ENCODE measurements around the gene KIF26B.
"Not testable (repeated sequence)": the region's sequence is repeated elsewhere in the genome, so short reads cannot be mapped to it uniquely, and the experiment has no call there.

The KIF26B gene

DNA sequence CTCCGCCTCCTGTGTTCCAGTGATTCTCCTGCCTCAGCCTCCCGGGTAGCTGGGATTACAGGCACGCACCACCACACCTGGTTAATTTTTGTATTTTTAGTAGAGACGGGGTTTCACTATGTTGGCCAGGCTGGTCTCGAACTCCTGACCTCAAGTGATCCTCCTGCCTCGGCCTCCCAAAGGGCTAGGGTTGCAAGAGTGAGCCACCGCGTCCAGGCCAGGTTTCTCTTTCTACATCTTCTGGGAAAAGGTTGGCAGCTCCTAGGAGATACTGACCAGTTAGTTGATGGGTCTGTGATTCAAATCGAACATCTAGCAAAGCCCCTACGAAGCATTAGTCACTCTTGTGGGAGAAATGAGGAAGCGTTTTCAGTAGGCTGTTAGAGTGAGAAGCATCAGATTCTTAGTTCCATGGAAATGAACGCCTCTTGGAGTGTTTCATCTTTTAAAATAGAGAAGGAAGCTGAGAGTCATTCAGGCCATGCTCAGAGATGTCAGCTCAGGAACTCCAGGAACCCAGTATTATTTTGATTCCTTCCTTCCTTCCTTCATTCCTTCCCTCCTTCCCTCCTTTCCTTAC lies 204.4 kb downstream of the KIF26B start:
- not testable (repeated sequence) for DNase-seq

DNA sequence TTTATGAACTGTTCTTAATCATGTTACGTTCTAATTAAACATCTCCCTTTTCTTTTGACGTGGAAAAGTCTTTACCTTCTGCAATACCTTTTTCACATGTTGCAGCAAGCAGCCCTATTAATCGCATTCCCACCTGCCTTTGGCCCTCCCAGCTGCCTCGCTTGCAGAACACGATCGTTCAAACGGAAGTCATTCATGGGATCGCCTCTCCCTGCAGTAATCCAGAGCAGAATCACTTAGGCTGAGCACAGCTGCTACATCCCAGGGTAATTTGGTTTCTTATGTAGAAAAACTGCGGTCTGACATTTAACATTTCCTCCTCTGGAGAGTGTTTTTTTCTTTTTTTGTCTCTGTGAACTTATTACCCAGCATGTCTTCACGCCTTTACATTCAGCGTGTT lies 206.3 kb downstream of the KIF26B start:
- no peak for DNase-seq

DNA sequence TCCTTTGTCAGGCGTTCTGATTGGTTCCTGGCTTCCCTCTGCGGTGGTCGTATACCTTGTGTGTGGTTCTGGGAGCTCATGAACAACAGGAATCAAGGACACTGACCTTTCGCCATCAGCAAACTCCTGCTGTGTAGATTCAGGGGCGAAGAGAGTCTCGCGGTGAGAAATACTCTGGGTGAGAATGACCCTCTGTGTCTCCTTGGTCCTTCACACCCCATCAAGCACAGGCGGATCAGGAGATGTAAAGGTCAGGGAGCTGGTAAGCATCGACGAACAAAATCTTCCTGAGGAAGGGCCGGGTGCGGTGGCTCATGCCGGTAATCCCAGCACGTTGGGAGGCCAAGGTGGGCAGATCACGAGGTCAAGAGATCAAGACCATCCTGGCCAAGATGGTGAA lies 207.2 kb downstream of the KIF26B start:
- DNase-seq = no peak

DNA sequence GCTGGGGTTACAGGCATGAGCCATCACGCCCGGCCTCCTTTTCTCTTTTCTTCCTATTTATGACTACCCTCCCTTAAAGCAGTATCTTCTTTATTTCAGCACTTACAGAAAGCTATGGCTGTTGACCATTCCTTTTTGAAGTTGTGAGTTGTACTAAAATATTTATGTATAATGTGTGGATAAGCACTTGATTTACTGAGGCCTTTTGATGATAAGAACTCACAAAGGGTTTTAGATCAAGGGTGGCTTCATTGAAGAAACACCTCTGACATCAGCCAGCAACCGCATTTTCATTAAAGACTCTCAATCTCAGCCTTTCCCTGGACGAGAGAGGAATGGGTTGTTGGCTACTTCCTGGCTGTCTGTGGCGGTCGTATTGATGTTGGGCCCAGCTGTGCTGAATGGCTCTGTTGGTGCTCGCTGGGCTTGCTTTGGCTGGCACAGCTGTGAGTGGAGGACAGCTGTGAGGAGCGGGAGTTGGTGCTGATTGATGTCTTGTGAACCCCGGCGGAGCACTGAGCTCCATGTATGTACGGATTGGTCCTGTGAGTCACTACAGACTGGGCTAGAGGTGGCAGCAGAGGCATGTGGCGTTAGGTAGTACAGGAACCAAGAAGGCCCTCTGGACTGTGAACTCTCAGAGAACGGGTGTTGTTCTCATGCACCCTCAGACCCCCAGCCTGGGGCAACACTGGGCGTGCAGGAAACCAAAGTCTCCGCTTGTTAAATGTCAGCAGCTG lies 208.8 kb downstream of the KIF26B start:
- peak; percentile 48 for DNase-seq

DNA sequence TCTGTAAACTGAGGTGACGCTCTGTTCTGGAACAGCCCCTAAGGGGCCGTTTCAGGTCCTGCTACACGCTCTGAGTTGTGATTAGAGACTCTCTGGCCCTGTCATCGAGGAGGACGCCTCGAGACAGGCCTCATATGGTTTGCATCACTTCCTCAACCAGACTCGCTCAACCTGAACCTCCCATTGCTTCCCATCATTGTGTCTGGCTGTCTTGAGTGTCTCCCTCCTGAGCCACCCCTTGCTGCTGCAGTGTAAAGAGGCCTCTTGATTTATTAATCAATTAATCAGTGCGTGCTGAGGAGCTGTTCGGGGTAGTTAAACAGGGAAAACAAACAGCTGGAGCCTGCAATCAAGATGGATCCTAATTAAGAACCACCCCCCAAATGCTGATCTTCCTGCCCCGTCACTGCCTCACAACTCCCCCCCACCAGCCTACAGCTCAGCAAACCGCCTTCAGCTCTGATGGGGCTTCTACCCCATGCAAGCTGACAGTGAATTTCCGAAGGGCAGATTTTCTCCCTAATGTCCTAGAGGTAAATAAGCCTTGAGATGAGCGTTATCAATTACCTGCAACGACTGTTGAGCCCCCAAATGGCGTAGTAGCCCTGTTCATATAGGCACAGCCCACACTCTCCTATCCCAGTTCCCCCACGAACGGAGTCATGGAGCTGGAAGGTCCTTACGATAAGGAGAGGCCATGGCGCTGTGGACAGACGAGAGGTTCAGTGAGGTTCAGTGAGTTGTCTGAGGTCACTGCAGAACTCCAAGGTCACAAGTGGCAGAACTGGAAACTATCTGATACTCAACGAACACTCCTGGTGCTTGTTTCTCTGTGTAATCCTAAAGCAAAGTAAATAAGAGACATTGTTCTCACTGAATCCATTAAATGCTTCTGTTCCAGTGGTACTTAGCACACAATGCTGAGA lies 210.6 kb downstream of the KIF26B start:
- peak; percentile 20 for DNase-seq

DNA sequence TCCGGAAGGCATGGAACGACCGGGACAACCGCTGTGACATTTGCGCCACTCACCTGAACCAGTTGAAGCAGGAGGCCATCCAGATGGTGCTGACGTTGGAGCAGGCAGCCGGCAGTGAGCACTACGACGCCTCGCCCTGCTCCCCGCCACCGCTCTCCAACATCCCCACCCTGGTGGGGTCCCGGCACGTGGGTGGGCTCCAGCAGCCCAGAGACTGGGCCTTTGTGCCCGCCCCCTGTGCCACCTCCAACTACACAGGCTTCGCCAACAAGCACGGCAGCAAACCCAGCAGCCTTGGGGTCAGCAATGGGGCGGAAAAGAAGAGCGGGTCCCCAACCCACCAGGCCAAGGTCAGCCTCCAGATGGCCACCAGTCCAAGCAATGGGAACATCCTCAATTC lies 212.1 kb downstream of the KIF26B start:
- DNase-seq = no peak

DNA sequence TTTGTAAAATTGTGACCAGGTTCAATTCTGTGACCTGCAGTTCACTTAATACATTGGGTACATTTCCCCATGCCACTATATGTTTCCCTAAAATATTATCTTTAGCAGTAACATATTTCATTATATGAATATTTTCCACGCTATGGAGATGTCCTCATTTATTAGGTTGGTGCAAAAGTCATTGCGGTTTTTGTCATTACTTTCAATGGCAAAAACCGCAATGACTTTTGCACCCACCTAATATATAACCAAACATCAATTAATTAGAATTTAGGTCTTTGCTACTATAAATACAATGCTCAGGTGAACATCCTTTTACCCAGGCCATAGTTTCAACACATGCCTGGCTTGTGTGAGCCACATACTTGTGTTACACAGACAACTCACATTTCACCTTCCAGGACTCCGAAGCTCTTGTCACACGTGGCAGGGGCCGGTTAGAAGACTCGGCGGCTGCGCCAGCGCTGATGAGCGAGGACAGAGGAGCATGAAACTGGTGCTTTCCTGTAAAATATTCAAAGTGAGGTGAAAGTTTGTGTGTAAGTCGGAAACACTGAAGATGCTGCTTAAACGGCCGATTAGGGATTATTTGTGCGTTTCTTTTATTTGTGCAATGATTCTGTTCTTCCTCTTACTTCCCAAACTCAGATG lies 215.5 kb downstream of the KIF26B start:
- no peak for DNase-seq

DNA sequence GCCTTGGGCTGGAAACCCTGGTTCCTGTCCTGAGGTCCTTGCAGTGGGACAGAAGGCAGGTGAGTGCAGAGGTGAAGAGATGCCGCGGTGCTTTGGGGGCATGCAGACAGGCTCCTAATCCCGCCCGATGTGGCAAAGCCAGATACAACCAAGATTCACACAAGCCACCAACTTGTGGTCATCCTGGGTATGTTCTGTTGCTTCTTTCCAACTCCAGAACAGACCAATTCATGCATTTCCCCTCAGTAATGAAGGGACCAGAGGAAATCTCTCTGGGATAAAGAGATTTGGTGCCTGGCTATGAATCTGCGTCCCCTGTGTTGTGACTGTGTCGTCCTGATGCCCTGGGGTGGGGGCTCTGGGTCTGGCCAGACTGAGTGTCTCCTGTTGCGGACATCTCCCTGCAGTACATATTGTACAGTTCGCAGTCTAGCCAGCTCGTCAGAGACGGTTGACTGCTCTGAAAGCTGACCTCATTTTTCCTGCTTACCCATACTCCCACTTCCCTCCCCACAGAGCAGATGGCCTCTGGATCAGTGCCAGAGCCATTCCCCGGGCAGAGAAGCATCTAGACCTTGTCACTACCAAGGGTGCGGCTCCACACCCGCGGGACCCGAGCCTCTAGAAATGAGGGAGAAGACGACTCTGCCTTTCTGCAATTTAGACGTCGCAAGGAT lies 216.3 kb downstream of the KIF26B start:
- DNase-seq = no peak

DNA sequence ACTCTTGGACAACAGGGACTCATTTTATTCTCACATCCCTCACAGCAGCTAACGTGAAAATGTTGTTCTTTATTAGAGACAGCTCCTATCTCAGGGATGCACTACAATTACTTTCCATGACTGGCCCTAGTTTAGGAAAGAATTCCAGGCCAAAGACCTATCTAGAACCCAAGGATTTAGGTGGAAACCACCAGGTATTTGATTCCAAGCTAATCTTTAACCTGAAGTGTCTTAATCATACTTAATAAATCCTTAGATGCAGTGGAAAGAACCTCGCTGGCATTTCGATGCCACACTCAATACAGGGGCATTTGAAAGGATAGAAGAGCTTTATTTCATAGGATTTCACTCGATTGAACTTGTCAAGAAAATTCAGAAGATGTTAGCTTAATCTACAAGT lies 218.3 kb downstream of the KIF26B start:
- no peak for DNase-seq

DNA sequence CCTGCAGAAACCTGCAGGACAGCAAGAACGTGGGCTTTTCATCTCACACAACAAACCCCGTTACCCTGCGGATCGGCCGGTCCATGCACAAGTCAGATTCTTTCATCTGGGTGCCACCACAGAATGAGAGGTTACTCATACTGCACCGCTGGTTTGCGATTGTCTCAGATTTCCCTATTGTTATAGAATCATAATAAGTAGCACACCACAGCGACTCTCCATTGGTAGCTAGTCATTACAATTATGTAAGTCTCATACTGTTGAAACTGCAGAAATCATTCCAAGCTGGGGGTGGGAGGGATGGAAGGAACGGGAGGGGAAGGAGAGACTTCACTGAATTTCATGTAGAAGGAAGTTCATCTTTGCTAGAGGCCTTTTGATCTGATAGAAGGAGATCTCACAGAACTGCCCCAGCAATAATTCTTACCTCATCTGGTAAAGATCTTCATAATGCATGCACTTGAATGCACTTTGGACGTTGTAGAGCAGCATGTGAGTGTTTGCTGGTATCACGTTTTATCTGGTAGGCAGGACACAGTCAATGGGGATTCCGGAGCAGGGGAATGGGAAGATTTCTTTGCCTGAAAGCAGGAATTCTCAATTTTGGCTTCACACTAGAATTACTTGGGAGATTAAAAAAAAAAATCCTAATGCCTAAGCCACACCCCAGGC lies 221.1 kb downstream of the KIF26B start:
- peak; percentile 66 for DNase-seq

DNA sequence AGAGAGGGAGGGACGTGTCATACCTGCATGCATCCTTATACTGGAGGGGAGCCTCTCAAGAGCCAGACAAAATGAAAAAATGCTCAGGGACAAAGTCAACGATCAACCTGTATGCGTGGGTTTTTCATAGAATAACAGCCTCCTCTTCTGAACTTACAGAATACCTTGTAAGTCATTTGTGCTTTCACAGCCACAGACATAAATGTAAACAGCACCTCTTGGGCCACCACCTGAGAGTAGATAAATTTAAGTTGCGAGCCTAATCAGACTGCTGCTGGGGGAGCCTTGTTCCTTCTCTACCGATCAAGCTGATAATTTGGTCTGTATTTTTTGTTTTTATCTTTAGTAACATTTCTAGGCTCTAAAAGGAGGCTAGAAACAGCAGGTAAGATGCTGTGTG lies 223.1 kb downstream of the KIF26B start:
- DNase-seq = no peak

DNA sequence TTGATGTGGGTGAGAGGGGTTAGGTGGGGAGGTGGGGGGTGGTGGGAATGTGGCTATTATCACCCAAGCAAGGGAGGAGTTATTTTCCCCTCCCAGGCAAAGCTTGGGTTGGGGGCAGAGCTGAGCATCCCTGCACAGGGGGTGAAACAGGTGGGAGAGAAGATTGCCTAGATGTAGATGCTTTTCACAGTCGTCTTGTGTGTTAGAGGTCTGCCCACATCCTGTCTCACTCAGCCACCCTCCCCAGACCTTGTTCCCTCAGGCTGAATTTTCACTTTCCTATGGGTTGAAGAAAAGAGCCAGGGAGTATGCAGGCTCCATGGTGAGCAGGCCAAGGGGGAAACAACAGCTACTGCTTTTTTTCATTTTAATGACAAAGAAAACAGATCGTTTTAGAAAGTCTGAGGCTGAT lies 223.5 kb downstream of the KIF26B start:
- no peak for DNase-seq

DNA sequence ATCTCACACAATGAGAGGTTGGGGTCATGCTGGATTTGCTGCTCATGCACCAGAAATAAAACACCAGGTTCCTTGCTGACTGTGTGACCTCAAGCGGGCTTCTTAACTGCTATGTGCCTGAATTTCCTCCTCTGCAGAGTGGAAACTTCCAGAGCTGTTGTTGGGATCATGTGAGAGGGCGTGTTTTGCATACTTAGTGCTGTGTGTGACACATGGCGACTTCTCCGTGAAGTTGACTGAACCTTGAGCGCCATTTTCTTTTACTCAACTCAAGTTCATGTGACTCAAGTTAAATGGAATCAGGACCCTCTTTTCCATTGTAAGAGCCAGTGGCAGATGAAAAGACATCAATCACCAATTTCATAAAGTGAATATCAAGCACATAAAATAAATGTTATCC lies 224.0 kb downstream of the KIF26B start:
- DNase-seq = no peak

DNA sequence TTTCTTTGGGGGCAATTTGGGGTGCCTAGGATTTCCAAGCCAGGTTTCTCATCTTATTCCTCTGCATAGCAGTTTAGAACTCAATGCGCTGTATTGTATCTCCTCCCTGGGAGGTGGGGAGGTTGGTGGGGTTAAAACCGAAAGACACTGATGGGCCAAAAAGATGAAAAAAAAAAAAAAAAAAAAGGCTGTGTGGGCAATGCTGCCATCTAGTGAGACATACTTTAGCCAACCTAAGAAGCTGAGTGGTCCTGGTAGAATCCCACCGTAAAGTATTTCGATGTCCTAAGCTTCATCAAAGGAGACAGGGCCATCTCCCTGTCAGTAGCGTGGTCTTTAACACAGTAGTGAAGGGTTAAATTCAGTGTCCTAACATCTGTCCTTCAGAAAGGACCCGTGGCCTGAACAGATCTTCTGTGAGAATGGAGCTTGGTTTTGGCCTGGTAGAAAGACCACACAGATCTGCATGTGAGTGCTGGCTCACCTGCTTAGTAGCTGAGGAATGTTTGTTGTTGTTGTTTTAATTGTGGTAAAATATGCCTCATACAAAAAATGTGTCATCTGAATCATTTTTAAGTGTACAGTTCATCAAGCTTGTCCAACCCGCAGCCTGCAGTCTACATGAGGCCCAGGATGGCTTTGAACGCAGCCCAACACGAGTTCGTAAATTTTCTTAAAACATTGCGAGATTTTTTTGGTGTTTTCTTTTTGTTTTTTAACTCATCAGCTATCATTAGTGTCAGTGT lies 226.2 kb downstream of the KIF26B start:
- DNase-seq = no peak

DNA sequence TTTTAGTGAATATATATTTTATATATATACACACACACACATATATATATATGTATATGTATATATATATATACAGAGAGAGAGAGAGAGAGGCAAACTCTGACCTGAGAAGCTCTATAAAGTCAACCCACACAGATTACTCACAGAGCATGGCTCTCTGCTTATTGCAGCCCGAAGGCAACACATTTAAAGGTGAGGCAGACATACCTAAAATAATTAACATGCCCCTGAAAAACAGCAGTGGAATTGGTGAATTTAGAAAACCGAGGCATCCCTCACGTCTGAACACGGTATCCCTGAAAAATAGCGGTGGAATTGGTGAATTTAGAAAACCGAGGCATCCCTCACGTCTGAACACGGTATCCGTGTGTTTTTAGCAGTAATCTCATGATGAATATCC lies 228.2 kb downstream of the KIF26B start:
- DNase-seq = no peak

DNA sequence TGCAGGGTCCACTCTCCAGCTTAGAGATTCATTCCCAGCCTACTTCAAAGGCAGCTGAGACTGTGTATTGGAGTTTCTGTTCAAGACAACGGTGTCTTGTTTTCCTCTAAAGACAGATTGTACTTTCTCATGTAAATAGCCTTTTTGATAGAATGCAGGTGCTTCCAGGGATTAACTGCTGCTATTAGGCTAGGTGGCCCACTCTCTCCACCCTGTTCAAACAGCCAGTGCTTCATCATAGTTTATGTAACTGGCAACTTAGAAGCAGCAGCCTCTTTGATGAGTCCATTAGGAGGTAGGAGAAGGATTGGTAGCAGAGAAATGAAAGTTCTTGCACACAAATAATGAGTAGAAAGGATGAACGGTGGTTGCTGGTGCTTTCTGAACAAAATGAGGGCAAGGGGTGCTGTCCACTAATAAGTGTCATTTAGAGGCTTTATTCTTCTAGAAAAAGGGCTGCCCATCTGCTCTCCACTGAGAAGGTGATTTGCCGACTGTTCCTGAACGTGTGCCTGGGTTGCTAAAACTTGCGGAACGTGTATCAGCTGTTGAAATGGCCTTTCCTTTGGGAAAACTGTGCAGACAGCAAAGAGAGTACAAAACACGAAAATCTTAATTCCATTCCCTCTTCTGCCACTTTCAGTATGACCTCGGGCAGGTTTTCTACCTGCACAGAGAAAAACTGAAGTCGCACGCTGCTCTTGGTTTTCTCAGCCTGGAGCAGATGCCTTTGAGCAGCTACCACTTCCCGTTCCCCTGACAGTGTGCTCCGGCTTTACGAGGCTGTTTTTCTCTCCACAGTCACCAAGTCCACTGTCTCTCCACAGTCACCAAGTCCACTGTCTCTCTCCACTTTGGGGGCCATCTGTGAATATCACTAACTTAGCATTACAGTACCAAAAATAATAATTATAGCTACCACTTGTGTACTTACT lies 228.9 kb downstream of the KIF26B start:
- no peak for DNase-seq

DNA sequence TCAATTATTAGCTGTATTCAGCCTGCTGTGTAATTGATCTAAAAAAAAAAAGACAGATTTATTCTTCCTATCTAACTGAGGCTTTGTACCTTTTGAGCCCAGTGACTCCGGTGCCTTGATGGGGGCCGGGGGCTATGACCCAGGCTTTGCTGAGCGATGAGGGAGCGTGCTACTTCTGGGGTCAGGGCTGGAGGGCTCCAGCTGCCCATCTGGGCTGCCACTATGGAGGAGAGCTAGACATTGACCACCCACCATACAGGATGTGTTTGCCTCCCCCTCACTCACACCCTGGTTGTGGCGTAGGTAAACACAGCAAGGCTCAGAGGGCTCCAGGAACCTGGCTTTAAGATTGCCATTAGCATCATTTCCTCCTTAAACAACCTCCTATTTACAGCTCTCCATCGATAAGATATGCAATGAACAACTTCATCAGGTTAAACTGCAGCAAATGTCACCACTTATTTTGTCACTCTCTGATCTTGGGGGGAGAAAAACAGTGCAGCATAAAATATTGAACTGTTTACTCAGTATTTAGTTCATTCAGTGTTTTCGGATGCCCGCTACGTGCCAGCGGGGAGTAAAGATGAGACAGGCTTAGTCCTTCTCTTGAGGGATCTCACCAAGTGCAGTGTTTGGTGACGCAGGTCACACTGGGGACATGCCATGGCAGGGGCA lies 231.6 kb downstream of the KIF26B start:
- no peak for DNase-seq

DNA sequence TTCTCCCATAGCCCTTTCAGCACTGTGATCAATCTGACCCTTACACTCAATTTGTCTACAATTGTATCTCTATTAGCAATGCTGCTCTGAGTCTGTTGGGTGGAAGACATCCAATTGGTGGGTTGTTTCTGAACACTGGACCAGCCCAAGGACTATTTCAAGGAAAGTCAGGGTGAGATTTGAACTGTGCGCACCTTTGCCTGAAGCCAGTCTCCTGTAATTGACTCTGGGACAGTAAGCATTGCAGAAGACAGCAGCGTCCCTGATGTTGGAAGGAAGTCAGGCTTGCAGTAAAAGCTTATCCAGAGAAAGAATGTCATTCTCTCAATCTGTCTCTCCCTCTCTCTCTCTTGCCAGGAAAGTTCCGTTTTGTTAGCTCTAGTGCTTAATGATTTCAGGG lies 233.9 kb downstream of the KIF26B start:
- DNase-seq = no peak

DNA sequence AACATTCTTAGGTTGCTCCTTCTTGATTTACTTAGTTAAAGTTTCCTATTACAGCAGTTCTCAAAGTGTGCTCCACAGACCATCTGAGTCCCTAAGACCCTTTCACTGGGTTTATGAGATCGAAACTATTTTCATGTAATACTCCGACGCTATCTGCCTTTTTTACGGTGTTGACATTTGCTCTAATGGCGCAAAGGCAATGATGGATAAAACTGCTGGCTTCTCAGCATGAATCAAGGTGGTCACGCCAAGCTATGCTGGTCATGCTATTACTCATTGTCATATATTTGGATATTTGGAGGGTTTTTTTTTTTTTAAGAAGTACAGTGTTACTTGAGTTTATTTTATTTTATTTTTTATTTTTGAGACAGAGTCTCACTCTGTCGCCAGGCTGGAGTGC lies 235.1 kb downstream of the KIF26B start:
- no peak for DNase-seq
